Left ventricle myocardium superior (tissue), 1 donor: ENCODE results near the gene WDR7. TPM values are rescaled to one million over a fixed set of nuclear protein-coding genes. Genes with fewer than 3 reads are reported as not detected.

Experiments
- ATAC-seq: fragments of 200-7000 bp; cut with Tn5 transposase; one replicate; pipeline ENCODE4 v1.9.1; 2020; ENCODE audit warnings: mild to moderate bottlenecking, moderate library complexity
- DNase-seq: peaks from one replicate; pipeline ENCODE4 v3.0.0-alpha.2; 2020
- intact Hi-C: fragments of 100-400 bp; cut with micrococcal nuclease; formaldehyde crosslinking; loops from one replicate; pipeline ENCODE4 v1.11.0; 2022
- total RNA-seq: library from RNA; stranded (reverse); fragmentation: NEBNext Ultra II Directional; extraction: Animal tissue kit (Norgen Biotek cat#: 25700); gene quantifications from one replicate; pipeline ENCODE4 v1.2.1, GENCODE V29; 2021
- donor health status: DM: no; HTN: yes; CAD: no; lungs with severe emphysema.

Gene WDR7
- total RNA-seq, 1 donor from 2014 or later, result 25.8 TPM

- ATAC-seq, result no peak
- intact Hi-C loops, result loop anchor here (5.0 kb wide), 1 partner anchor 711 kb away; no protein-coding TSS in a partner anchor
Measured at GRCh38 chr18:56851774-56852173, 200.6 kb downstream of the WDR7 start.

GRCh38 chr18:56853961-56854360 lies 202.8 kb downstream of the WDR7 start:
- ATAC-seq (no peak), DNase-seq (no peak)
- intact Hi-C loops, result loop anchor here (5.0 kb wide), 1 partner anchor 708 kb away; no protein-coding TSS in a partner anchor

More at GRCh38 chr18:56851774-56852173, 200.6 kb downstream of the WDR7 start:
- no peak for DNase-seq

- intact Hi-C loops, result no loop called here
- ATAC-seq (no peak), DNase-seq (no peak)
Measured at GRCh38 chr18:56861244-56861643, 210.1 kb downstream of the WDR7 start.

GRCh38 chr18:56869189-56869777 lies 218.1 kb downstream of the WDR7 start:
- DNase-seq (no peak), ATAC-seq (peak; percentile 28)
- intact Hi-C loops, result no loop called here

- DNase-seq (no peak), ATAC-seq (no peak)
- intact Hi-C loops, result no loop called here
Measured at GRCh38 chr18:56870982-56871381, 219.8 kb downstream of the WDR7 start.

- no peak for DNase-seq
- intact Hi-C loops, result no loop called here
- no peak for ATAC-seq
Measured at GRCh38 chr18:56872140-56872539, 221.0 kb downstream of the WDR7 start.

- intact Hi-C loops, result no loop called here
- no peak for DNase-seq
- no peak for ATAC-seq
Measured at GRCh38 chr18:56873441-56874140, 222.4 kb downstream of the WDR7 start.

- ATAC-seq (no peak), DNase-seq (no peak)
- intact Hi-C loops, result no loop called here
Measured at GRCh38 chr18:56878711-56879110, 227.6 kb downstream of the WDR7 start.

GRCh38 chr18:56884511-56884910 lies 233.4 kb downstream of the WDR7 start:
- intact Hi-C loops, result no loop called here
- no peak for ATAC-seq
- no peak for DNase-seq

- ATAC-seq (no peak), DNase-seq (no peak)
- intact Hi-C loops, result no loop called here
Measured at GRCh38 chr18:56888978-56889377, 237.8 kb downstream of the WDR7 start.

GRCh38 chr18:56889621-56890020 lies 238.5 kb downstream of the WDR7 start:
- ATAC-seq (no peak), DNase-seq (no peak)
- intact Hi-C loops, result no loop called here

- ATAC-seq, result peak; percentile 38
- no peak for DNase-seq
- intact Hi-C loops, result no loop called here
Measured at GRCh38 chr18:56890632-56891031, 239.5 kb downstream of the WDR7 start.

GRCh38 chr18:56891116-56891515 lies 240.0 kb downstream of the WDR7 start:
- no peak for DNase-seq
- ATAC-seq, result no peak
- intact Hi-C loops, result no loop called here

- DNase-seq (no peak), ATAC-seq (no peak)
- intact Hi-C loops, result no loop called here
Measured at GRCh38 chr18:56891870-56892269, 240.7 kb downstream of the WDR7 start.

- ATAC-seq, result no peak
- intact Hi-C loops, result no loop called here
Measured at GRCh38 chr18:56897122-56897521, 246.0 kb downstream of the WDR7 start.

GRCh38 chr18:56899660-56900059 lies 248.5 kb downstream of the WDR7 start:
- intact Hi-C loops, result no loop called here
- DNase-seq (no peak), ATAC-seq (no peak)

More at GRCh38 chr18:56897122-56897521, 246.0 kb downstream of the WDR7 start:
- no peak for DNase-seq

- DNase-seq, result no peak
- intact Hi-C loops, result no loop called here
- peak; percentile 79 for ATAC-seq
Measured at GRCh38 chr18:56900195-56901094, 249.3 kb downstream of the WDR7 start.

GRCh38 chr18:56901919-56902318 lies 250.8 kb downstream of the WDR7 start:
- intact Hi-C loops, result no loop called here
- ATAC-seq, result peak; percentile 81
- no peak for DNase-seq

GRCh38 chr18:56902653-56903052 lies 251.5 kb downstream of the WDR7 start:
- ATAC-seq (no peak), DNase-seq (no peak)
- intact Hi-C loops, result no loop called here

- ATAC-seq (no peak), DNase-seq (no peak)
- intact Hi-C loops, result no loop called here
Measured at GRCh38 chr18:56903686-56904085, 252.5 kb downstream of the WDR7 start.
